ENCODE data around the gene C10orf90.

DNA sequence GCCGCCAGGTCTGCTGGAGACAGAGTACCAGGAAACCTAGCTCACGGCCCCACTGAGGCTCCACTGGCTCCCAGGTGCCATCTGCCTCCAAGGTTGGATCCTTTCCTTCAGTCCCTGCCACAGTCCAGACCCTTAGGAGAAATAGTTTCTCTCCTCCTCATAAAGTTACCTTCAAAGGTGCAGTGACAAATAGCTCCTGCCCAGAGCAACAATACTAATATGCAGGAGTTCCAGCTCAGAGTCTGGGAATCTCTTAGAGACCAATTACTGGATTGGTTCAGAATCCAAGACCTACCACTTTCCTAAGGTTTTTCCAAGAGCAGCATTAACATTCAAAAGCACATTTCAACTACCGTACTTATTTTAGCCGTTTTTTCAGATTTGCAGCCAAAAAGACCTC lies 241.2 kb downstream of the C10orf90 start:
- no peak for TF ChIP-seq POLR2A (IDR thresholded peaks at IDR 0.05)
- TF ChIP-seq, protein P1, sequence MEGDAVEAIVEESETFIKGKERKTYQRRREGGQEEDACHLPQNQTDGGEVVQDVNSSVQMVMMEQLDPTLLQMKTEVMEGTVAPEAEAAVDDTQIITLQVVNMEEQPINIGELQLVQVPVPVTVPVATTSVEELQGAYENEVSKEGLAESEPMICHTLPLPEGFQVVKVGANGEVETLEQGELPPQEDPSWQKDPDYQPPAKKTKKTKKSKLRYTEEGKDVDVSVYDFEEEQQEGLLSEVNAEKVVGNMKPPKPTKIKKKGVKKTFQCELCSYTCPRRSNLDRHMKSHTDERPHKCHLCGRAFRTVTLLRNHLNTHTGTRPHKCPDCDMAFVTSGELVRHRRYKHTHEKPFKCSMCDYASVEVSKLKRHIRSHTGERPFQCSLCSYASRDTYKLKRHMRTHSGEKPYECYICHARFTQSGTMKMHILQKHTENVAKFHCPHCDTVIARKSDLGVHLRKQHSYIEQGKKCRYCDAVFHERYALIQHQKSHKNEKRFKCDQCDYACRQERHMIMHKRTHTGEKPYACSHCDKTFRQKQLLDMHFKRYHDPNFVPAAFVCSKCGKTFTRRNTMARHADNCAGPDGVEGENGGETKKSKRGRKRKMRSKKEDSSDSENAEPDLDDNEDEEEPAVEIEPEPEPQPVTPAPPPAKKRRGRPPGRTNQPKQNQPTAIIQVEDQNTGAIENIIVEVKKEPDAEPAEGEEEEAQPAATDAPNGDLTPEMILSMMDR (IDR thresholded peaks at IDR 0.05) = no peak

Data from Peyer's patch (tissue), 4 donors.